ENCODE measurements around the gene MYBPHL.

Gene MYBPHL

GRCh38 chr1:109279615-109280278, 27.1 kb downstream of the MYBPHL start:
- DNase-seq = no peak

GRCh38 chr1:109277434-109278204, 29.2 kb downstream of the MYBPHL start:
- DNase-seq = peak; percentile 46

GRCh38 chr1:109275706-109276345, 31.0 kb downstream of the MYBPHL start:
- no peak for DNase-seq

- no peak for DNase-seq
These were observed 32.0 kb downstream of the MYBPHL start for GRCh38 chr1:109274533-109275476.

- no peak for DNase-seq
These were observed 33.1 kb downstream of the MYBPHL start for GRCh38 chr1:109273570-109274288.

- no peak for DNase-seq
These were observed 33.8 kb downstream of the MYBPHL start for GRCh38 chr1:109272831-109273547.

- DNase-seq = no peak
These were observed 34.6 kb downstream of the MYBPHL start for GRCh38 chr1:109272021-109272799.

- no peak for DNase-seq
These were observed 35.4 kb downstream of the MYBPHL start for GRCh38 chr1:109271458-109271857.

- DNase-seq = no peak
These were observed 36.0 kb downstream of the MYBPHL start for GRCh38 chr1:109270623-109271317.

- no peak for DNase-seq
These were observed 36.7 kb downstream of the MYBPHL start for GRCh38 chr1:109269981-109270622.

GRCh38 chr1:109269212-109269980, 37.4 kb downstream of the MYBPHL start:
- DNase-seq = no peak

GRCh38 chr1:109268431-109269211, 38.2 kb downstream of the MYBPHL start:
- no peak for DNase-seq

GRCh38 chr1:109267743-109268300, 39.0 kb downstream of the MYBPHL start:
- no peak for DNase-seq

GRCh38 chr1:109266965-109267364, 39.8 kb downstream of the MYBPHL start:
- DNase-seq = no peak

- DNase-seq = no peak
These were observed 41.0 kb downstream of the MYBPHL start for GRCh38 chr1:109265741-109266330.

GRCh38 chr1:109265016-109265415, 41.8 kb downstream of the MYBPHL start:
- no peak for DNase-seq

GRCh38 chr1:109264379-109264755, 42.4 kb downstream of the MYBPHL start:
- no peak for DNase-seq
